Activated naive CD8-positive, alpha-beta T cell (primary cell): ENCODE data around the gene NQO2.
"Not testable (repeated sequence)": the region's sequence is repeated elsewhere in the genome, so short reads cannot be mapped to it uniquely, and the experiment has no call there.

ENCODE experiments used
- H3K27ac Mint-ChIP-seq: one replicate; pipeline ENCODE4 v1.8.0; 2021; ENCODE audit warnings: mixed read lengths
- H3K27me3 Mint-ChIP-seq: one replicate; pipeline ENCODE4 v1.8.0; 2021; ENCODE audit warnings: mixed read lengths
- H3K36me3 Mint-ChIP-seq: one replicate; pipeline ENCODE4 v1.8.0; 2021; ENCODE audit warnings: mixed read lengths
- H3K4me1 Mint-ChIP-seq: one replicate; pipeline ENCODE4 v1.8.0; 2021; ENCODE audit warnings: low read depth, mixed read lengths
- H3K4me3 Mint-ChIP-seq: one replicate; pipeline ENCODE4 v1.8.0; 2021; ENCODE audit warnings: mild to moderate bottlenecking, mixed read lengths
- H3K9me3 Mint-ChIP-seq: one replicate; pipeline ENCODE4 v1.8.0; 2021; ENCODE audit warnings: low read depth, mixed read lengths

The NQO2 gene

DNA sequence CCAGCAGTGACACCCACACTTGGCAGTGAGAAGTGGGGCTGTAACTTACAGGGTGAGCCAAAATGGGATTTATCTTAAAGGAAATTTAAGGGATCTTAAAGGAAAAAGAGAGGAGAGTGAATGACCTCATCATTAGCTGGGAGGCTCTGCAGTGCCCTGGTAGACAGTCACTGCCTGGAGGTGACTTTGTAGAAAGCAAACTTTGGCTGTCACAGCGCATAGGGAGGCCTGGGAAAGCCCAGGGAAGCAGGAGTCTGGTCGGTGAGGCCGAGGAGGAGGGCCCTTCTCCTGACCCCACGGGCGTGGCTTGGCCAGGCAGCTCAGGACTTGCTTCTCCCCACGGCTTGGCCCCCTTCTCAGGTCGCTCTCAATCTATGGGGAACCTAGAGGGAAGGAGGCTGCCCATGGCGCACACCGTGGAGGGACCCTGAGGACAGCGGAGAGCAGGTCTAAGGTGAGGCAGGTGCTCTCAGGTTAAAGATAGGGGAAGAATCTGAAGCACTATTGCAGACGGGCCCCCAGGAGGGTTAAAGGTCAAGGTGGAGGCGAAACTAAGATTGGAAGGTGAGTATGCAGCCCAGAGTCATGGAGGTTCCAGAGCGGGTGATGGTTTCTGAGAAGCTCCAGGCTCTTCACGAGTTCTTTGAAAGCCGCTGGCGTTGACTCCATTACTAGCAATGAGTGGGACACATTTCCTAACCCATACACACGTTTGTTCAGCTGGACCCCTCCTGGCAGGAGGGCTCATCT, 53.0 kb downstream of the NQO2 start:
- no peaks in the 10 kb centered on the region for H3K9me3 Mint-ChIP-seq
- no peaks in the 10 kb centered on the region for H3K27me3 Mint-ChIP-seq
- no peak overlapping the region for H3K27ac Mint-ChIP-seq
- H3K4me1 Mint-ChIP-seq = peaks cover 20% of the 10 kb centered on the region
- H3K4me3 Mint-ChIP-seq = peak overlapping the region; percentile 76
- no peaks in the 10 kb centered on the region for H3K36me3 Mint-ChIP-seq

DNA sequence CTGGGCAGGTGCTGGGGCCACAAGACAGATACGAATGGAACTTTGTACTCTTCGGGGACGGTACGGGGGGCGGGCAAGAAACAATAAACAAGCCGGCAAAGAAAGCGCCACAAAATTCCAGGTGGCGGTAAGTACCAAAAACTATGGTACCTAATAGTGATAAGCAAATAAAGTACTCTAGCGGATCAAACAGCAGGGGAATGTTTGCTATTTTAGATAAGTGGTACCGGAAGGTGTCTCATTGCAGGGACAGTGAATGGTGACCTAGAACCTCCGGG, 53.5 kb downstream of the NQO2 start:
- H3K4me3 Mint-ChIP-seq = peak overlapping the region; percentile 76
- H3K9me3 Mint-ChIP-seq = no peaks in the 10 kb centered on the region
- H3K27ac Mint-ChIP-seq = no peak overlapping the region
- H3K4me1 Mint-ChIP-seq = peaks cover 20% of the 10 kb centered on the region
- no peaks in the 10 kb centered on the region for H3K36me3 Mint-ChIP-seq
- no peaks in the 10 kb centered on the region for H3K27me3 Mint-ChIP-seq

DNA sequence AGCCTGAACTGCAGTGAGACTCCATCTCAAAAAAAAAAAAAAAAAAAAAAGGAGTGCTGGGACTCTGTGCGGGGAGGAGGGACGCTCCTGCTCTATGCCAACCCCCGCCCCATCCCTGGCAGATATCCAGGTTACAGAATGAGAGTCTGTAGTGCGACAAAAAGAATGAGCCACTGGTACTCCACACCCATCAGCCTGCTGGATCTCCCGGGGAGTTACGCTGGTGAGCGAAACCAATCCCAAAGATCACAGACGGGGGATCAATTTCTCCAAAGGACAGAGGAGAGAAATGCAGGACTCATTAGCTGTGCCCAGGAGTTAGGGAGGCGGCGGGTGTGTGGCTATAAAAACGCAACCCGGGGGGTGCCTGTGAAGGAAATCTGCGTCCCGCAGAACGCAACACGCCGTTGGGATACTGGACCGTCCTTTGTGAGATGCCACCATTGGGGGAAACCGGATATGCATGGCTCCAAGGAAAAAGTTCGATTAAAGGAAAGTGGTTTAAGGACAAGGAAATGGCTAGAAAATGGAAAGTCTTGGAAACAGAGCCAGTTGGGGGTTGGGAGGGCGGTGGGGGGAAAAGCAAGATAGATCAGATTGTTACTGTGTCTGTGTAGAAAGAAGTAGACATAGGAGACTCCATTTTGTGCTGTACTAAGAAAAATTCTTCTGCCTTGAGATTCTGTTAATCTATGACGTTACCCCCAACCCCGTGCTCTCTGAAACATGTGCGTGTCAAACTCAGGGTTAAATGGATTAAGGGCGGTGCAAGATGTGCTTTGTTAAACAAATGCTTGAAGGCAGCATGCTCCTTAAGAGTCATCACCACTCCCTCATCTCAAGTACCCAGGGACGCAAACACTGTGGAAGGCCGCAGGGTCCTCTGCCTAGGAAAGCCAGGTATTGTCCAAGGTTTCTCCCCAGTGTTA, 54.8 kb downstream of the NQO2 start:
- not testable (repeated sequence) for H3K27ac Mint-ChIP-seq

DNA sequence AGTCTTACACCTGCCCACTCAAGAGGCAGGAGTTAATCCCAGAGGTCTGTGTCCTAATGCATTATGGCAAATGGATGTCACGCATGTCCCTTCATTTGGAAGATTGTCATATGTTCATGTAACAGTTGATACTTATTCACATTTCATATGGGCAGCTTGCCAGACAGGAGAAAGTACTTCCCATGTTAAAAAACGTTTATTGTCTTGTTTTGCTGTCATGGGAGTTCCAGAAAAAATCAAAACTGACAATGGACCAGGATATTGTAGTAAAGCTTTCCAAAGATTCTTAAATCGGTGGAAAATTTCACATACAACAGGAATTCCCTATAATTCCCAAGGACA, 55.4 kb downstream of the NQO2 start:
- Mint-ChIP-seq H3K4me3 (peak overlapping the region; percentile 42), H3K4me1 (peaks cover 25% of the 10 kb centered on the region)
- H3K9me3 Mint-ChIP-seq, H3K36me3 Mint-ChIP-seq, H3K27me3 Mint-ChIP-seq, H3K27ac Mint-ChIP-seq: not testable (repeated sequence)

More for the DNA sequence above, 54.8 kb downstream of the NQO2 start:
- H3K4me3 Mint-ChIP-seq = peak overlapping the region; percentile 42
- not testable (repeated sequence) for H3K9me3 Mint-ChIP-seq, H3K27me3 Mint-ChIP-seq, H3K36me3 Mint-ChIP-seq
- H3K4me1 Mint-ChIP-seq = peaks cover 25% of the 10 kb centered on the region

DNA sequence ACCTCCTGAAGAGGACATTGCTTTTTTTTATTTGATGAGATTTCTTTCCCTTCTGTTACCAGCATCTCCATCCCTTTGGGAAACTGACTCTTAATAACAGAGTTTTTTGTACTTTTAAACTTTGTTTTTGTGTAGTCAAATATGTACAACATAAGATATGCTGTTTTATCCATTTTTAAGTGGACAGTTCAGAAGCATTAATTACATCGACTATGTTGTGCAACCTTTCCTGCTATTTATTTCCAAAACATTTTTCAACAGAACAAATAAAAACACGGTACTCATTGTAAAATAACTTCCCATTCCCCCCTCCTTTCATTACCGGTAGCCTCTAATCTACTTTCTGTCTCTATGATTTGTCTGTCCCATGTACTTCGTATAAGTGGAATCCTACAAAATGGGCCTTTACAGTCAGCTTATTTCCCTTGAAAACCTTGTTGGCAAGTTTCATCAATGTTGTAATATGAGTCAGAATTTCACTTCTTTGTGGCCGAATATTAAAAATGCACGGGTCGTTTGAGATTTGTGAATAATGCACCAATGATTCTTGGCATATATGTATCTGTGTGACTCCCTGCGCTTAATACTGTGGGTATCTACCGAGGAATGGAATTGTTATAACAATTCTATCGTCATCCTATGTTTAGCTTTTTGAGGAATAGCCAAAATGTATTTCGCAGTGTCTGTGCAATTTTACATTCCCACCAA, 57.5 kb downstream of the NQO2 start:
- H3K36me3 Mint-ChIP-seq = no peaks in the 10 kb centered on the region
- H3K9me3 Mint-ChIP-seq = no peaks in the 10 kb centered on the region
- H3K27me3 Mint-ChIP-seq = no peaks in the 10 kb centered on the region
- H3K27ac Mint-ChIP-seq = no peak overlapping the region
- peaks cover 28% of the 10 kb centered on the region for H3K4me1 Mint-ChIP-seq
- H3K4me3 Mint-ChIP-seq = no peak overlapping the region

DNA sequence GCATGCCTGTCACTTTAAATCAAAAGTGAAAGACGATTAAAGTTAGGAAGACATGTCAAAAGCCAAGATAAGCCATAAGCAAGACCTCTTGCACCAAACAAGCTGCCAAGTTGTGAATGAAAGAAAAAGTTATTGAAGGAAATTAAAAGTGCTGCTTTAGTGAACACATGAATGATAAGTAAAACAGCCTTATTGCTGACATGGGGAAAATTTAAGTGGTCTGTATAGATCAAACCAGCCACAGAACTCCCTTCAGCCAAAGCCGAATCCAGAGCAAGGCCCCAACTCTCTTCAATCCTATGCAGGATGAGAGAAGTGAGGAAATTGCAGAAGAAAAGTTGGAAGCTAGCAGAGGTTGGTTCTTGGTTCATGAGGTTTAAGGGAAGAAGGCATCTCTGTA, 59.3 kb downstream of the NQO2 start:
- Mint-ChIP-seq H3K36me3 (no peaks in the 10 kb centered on the region), H3K9me3 (no peaks in the 10 kb centered on the region), H3K4me1 (peaks cover 19% of the 10 kb centered on the region), H3K4me3 (no peak overlapping the region), H3K27ac (no peak overlapping the region), H3K27me3 (no peaks in the 10 kb centered on the region)

DNA sequence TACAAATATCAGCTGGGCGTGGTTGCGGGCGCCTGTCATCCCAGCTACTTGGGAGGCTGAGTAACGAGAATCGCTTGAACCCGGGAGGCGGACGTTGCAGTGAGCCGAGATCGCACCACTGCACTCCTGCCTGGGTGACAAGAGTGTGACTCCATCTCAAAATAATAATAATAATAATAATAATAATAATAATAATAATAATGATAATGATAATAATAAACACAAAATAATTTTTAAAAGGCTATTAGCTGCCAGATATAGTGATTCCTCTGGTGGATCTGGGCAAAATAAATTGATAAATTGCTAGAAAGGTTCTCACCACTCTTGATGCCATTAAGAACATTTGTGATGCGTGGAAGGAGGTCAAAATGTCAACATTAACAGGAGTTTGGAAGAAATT, 60.4 kb downstream of the NQO2 start:
- peaks cover 20% of the 10 kb centered on the region for H3K4me1 Mint-ChIP-seq
- not testable (repeated sequence) for H3K27ac Mint-ChIP-seq, H3K4me3 Mint-ChIP-seq, H3K36me3 Mint-ChIP-seq, H3K9me3 Mint-ChIP-seq, H3K27me3 Mint-ChIP-seq

DNA sequence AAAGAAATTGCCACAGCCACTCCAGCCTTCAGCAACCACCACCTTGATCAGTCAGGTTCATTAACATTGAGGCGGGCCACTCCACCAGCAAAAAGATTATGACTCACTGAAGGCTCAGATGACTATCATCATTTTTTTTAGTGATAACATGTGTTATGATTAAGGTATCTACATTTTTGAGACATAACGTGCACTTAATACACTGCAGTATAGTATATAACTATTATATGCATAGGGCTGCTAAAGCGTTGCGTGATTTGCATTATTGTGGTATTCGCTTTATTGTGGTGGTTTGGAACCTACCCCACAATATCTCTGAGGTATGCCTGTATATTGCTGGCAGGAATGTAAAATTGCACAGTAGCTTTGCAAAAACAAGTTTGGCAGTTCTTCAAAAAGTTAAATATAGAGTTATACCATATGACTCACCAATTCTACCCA, 61.8 kb downstream of the NQO2 start:
- no peaks in the 10 kb centered on the region for H3K9me3 Mint-ChIP-seq
- H3K27ac Mint-ChIP-seq = no peak overlapping the region
- no peaks in the 10 kb centered on the region for H3K27me3 Mint-ChIP-seq
- H3K4me3 Mint-ChIP-seq = no peak overlapping the region
- no peaks in the 10 kb centered on the region for H3K36me3 Mint-ChIP-seq
- peaks cover 23% of the 10 kb centered on the region for H3K4me1 Mint-ChIP-seq

DNA sequence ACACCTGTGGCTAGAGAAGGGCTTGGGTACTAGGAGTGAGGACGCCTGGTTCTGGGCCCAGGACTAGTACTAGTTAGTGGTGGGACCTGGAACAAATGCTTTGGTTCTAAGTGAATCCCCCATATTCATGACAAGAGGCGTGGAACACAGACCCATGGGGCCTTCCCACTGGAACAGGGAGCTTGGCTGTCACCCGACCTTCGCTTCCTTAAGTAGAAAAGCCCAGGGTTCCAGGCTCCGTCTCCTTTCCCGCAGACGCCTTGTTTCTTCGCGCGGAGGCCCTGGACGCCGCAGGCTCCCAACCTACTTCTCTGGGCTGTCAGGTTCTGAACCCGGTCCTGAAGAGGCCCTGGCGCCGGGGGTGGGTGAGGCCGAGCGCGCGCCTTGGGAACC, 63.6 kb downstream of the NQO2 start:
- not testable (repeated sequence) for H3K27me3 Mint-ChIP-seq, H3K9me3 Mint-ChIP-seq, H3K36me3 Mint-ChIP-seq, H3K27ac Mint-ChIP-seq
- peak overlapping the region; percentile 96 for H3K4me3 Mint-ChIP-seq
- peaks cover 36% of the 10 kb centered on the region for H3K4me1 Mint-ChIP-seq

DNA sequence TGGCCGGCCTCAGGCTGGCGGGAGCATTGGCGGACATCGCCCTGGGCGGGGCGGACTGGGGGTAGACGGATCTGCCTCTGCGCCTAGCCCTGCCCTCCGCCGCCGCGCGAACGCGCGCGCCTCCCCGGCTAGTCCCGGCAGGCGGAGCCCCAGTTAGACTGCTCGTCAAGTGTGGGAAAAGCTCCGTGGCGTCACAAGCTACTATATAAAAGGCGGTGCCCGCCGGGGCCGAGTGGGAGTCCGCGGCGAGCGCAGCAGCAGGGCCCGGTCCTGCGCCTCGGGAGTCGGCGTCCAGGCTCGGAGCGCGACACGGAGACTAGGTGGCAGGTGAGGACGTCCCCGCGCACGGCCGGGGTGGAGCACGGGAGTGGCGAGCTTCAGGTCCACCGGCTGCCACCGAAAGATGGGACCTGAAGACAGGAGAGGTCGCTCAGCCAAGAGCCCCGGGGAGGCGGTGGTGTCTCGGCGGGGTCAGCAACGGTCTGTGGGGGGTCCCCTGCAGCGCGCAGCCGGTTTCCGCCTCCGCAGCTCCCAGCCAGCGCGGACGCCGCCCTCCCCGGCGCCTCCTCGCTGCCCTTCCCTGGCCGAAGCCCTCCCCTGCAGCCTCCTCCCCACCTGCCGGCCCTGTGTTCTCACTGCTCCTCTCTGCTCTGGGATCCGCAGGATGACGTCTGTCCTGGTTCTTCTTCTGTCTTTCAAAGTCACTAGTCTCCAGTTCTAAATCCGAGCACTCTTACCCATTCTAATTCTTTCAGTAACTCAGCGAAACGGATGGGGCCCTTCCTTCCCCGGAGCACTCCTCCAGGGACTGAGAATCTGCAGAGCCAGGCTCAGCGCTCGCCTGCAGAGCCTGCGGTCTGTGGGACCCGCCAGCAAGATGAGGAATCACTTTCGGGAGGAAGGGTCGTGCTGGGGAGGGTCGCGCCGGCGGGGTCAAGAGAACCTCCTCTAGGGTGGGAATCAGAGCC, 64.3 kb downstream of the NQO2 start:
- Mint-ChIP-seq H3K4me1 (peaks cover 32% of the 10 kb centered on the region), H3K27ac (peak overlapping the region; percentile 79), H3K27me3 (no peaks in the 10 kb centered on the region), H3K36me3 (no peaks in the 10 kb centered on the region), H3K4me3 (peak overlapping the region; percentile 96), H3K9me3 (no peaks in the 10 kb centered on the region)

DNA sequence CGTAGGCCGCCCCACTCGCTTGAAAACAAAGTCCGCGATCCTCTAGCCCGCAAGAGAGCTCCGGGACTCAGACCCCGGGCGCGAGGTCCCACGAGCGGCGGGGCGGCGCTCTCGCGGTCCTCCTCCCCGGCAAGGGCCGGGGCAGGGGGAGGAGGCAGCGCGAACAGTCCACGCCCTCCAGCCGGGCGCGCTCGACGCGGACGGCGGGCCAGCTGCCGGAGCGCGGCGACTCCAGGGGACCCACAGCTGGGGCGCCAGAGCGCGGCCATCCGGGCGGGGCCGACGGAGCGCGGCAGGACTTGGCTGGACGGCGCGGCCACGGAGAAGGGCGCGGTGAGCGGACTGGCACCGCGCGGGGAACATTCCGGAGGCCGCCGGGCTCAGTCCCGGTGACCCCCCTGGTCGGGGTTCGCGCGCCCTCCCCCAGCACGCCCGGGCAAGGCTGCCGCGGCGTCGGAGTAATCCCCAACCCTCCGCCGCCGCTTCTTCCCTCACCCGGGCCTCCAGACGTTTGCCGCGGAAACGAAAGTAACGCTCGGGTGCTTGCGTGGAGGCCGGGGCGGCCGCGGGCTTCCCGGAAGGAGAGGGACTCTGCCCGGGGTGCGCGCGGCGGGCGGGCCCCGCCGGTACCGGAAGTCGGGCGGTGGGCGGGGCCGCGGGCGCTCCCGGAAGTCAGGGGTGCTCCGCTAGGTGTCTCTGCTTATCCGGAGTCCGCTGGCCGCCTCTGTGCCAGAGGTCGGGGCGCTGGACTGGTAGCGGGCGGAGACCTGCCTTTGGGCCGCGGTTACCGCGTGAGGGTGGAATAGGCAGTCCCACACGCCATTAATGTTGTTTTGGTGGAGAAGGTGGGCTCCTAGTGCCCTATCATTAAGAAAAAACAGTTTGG, 68.9 kb downstream of the NQO2 start, which contains the start of gene RIPK1:
TSS of gene RIPK1 (plus strand) at position 166 of the 886 bp plus-strand sequence. CDS start 8,330 bp downstream, outside the sequence.
- Mint-ChIP-seq H3K36me3 (no peaks in the 10 kb centered on the region), H3K9me3 (no peaks in the 10 kb centered on the region), H3K4me3 (peak within 1 kb of the TSS; percentile 95), H3K27ac (peak within 1 kb of the TSS; percentile 96), H3K4me1 (peaks cover 59% of the 10 kb centered on the region), H3K27me3 (no peaks in the 10 kb centered on the region)
